Neural cell (in vitro differentiated cells): ENCODE results near the gene CEP120. TPM values are rescaled to one million over a fixed set of nuclear protein-coding genes. Genes with fewer than 3 reads are reported as not detected.
"Not testable (repeated sequence)": the region's sequence is repeated elsewhere in the genome, so short reads cannot be mapped to it uniquely, and the experiment has no call there.

Experiments used
- H2AFZ ChIP-seq: fragments of 200-600, 300-800 bp; sonication (generic), shearing (Covaris generic); 2 replicates; pipeline ENCODE4 v1.6.0; 2014; ENCODE audit warnings: low read depth, mild to moderate bottlenecking, antibody characterized with exemption, low read length, moderate library complexity
- H3F3A ChIP-seq: fragments of 200-600 bp; shearing (Covaris generic); 2 replicates; pipeline ENCODE4 v1.6.1; 2016; ENCODE audit warnings: mild to moderate bottlenecking, moderate library complexity, mixed read lengths, antibody characterized with exemption, low read length; ENCODE audit not compliant: insufficient read depth, poor library complexity, severe bottlenecking
- H3K27ac ChIP-seq: fragments of 200-600, 300-800 bp; sonication (generic), shearing (Covaris generic); 2 replicates; pipeline ENCODE4 v1.5.1; 2014; ENCODE audit warnings: mild to moderate bottlenecking, low read length, moderate library complexity
- H3K27me3 ChIP-seq: fragments of 300-800, 200-600 bp; sonication (generic), shearing (Covaris generic); 2 replicates; pipeline ENCODE4 v1.6.0; 2014; ENCODE audit warnings: mild to moderate bottlenecking, low read depth, low read length, moderate library complexity; ENCODE audit not compliant: insufficient read depth
- H3K36me3 ChIP-seq: fragments of 300-800, 200-600 bp; sonication (generic), shearing (Covaris generic); 2 replicates; pipeline ENCODE4 v1.5.1; 2014; ENCODE audit warnings: mild to moderate bottlenecking, antibody characterized with exemption, low read length, moderate library complexity; ENCODE audit not compliant: insufficient read depth
- H3K4me2 ChIP-seq: fragments of 300-800, 200-600 bp; sonication (generic), shearing (Covaris generic); 2 replicates; pipeline ENCODE4 v1.6.0; 2014; ENCODE audit warnings: mild to moderate bottlenecking, low read length
- H3K4me3 ChIP-seq: fragments of 300-800, 200-600 bp; sonication (generic), shearing (Covaris generic); 2 replicates; pipeline ENCODE4 v1.5.1; 2014; ENCODE audit warnings: mild to moderate bottlenecking, low read length, moderate library complexity
- H3K79me2 ChIP-seq: fragments of 200-600 bp; shearing (Covaris generic); replicated peaks from 2 replicates; pipeline ENCODE4 v1.6.0; 2014; ENCODE audit warnings: mild to moderate bottlenecking, low read length, moderate library complexity; ENCODE audit not compliant: insufficient read depth
- H3K9ac ChIP-seq: fragments of 300-800, 200-600 bp; sonication (generic), shearing (Covaris generic); 2 replicates; pipeline ENCODE4 v1.6.1; 2016; ENCODE audit warnings: mild to moderate bottlenecking, low read length, mixed read lengths
- H3K9me2 ChIP-seq: fragments of 200-600 bp; shearing (Covaris generic); 2 replicates; pipeline ENCODE4 v1.6.1; 2016; ENCODE audit warnings: mild to moderate bottlenecking, low read length, mixed read lengths; ENCODE audit not compliant: insufficient read depth
- H3K9me3 ChIP-seq: fragments of 200-600, 300-800 bp; sonication (generic), shearing (Covaris generic); 2 replicates; pipeline ENCODE4 v1.6.1; 2016; ENCODE audit warnings: mild to moderate bottlenecking, mixed run types, low read length, moderate library complexity, mixed read lengths
- H4K20me1 ChIP-seq: fragments of 200-600 bp; shearing (Covaris generic); 2 replicates; pipeline ENCODE4 v1.6.1; 2016; ENCODE audit warnings: mild to moderate bottlenecking, mixed run types; ENCODE audit not compliant: insufficient read depth
- CTCF ChIP-seq: fragments of 450-650 bp; IDR thresholded peaks from 2 replicates; pipeline ENCODE4 v1.5.1; 2014; ENCODE audit warnings: antibody characterized with exemption, mild to moderate bottlenecking, moderate library complexity; ENCODE audit not compliant: poor library complexity, severe bottlenecking
- EP300 ChIP-seq: fragments of 450-650 bp; conservative IDR thresholded peaks from 2 replicates; pipeline ENCODE4 v1.6.1; 2014; ENCODE audit warnings: antibody characterized with exemption, mild to moderate bottlenecking, moderate library complexity; ENCODE audit not compliant: poor library complexity, severe bottlenecking
- EZH2 ChIP-seq: fragments of 200-600, 300-800 bp; shearing (Covaris generic), sonication (generic); IDR thresholded peaks from 2 replicates; pipeline ENCODE4 v1.6.1; 2014; ENCODE audit warnings: antibody characterized with exemption, low read length, borderline replicate concordance, mild to moderate bottlenecking; ENCODE audit not compliant: insufficient read depth, poor library complexity, severe bottlenecking
- MXI1 ChIP-seq: fragments of 450-650 bp; conservative IDR thresholded peaks from 2 replicates; pipeline ENCODE4 v1.6.1; 2014; ENCODE audit warnings: antibody characterized with exemption, mild to moderate bottlenecking; ENCODE audit not compliant: poor library complexity, severe bottlenecking
- POLR2AphosphoS5 ChIP-seq: IDR thresholded peaks from 2 replicates; pipeline ENCODE4 v1.6.1; 2012
- RAD21 ChIP-seq: fragments of 450-650 bp; conservative IDR thresholded peaks from 2 replicates; pipeline ENCODE4 v1.6.1; 2014; ENCODE audit warnings: antibody characterized with exemption, mild to moderate bottlenecking, moderate library complexity
- REST ChIP-seq: IDR thresholded peaks from 2 replicates; pipeline ENCODE4 v1.6.1; 2012; ENCODE audit warnings: borderline replicate concordance
- SMC3 ChIP-seq: fragments of 450-650 bp; conservative IDR thresholded peaks from 2 replicates; pipeline ENCODE4 v1.6.1; 2014; ENCODE audit warnings: antibody characterized with exemption, mild to moderate bottlenecking, moderate library complexity; ENCODE audit not compliant: poor library complexity
- TAF1 ChIP-seq: IDR thresholded peaks from 2 replicates; pipeline ENCODE4 v1.6.1; 2012; ENCODE audit warnings: low read depth
- polyA plus RNA-seq: library from polyadenylated mRNA; depleted of rRNA; stranded (reverse); fragments of >200 nt; gene quantifications from 2 replicates; pipeline ENCODE4 v1.2.3, GENCODE V29; 2014

The CEP120 gene
- polyA plus RNA-seq, 1 donor from 2014 or later: 33.2 TPM

- TF ChIP-seq CTCF: no peak
- no peak for TF ChIP-seq MXI1
- no peak for TF ChIP-seq RAD21
These were observed 82.3 kb downstream of the CEP120 start (continued) for GRCh38 chr5:123340928-123341327.

GRCh38 chr5:123308377-123308776, 114.8 kb downstream of the CEP120 start:
- H3K9me2 ChIP-seq, H3K9me3 ChIP-seq, H3K79me2 ChIP-seq: not testable (repeated sequence)

GRCh38 chr5:123305751-123306150, 117.5 kb downstream of the CEP120 start:
- no peak for TF ChIP-seq EP300
- TF ChIP-seq EZH2: no peak
- no peak for TF ChIP-seq SMC3
- no peak for TF ChIP-seq REST
- TF ChIP-seq TAF1: no peak
- TF ChIP-seq CTCF: no peak
- no peak for TF ChIP-seq RAD21
- TF ChIP-seq MXI1: no peak
- TF ChIP-seq POLR2AphosphoS5: no peak
- no peaks in the 10 kb centered on the region for H3K36me3 ChIP-seq
- H3K79me2 ChIP-seq: no peaks in the 10 kb centered on the region
- no peak overlapping the region for H3K4me2 ChIP-seq
- H3K4me3 ChIP-seq: no peak overlapping the region
- H3K9ac ChIP-seq: no peak overlapping the region
- no peak overlapping the region for H3K27ac ChIP-seq
- H3K9me3 ChIP-seq: no peaks in the 10 kb centered on the region
- H3F3A ChIP-seq: no peaks in the 10 kb centered on the region
- H4K20me1 ChIP-seq: no peaks in the 10 kb centered on the region
- H3K9me2 ChIP-seq: no peaks in the 10 kb centered on the region
- no peaks in the 10 kb centered on the region for H3K27me3 ChIP-seq
- no peak overlapping the region for H2AFZ ChIP-seq

More at GRCh38 chr5:123308377-123308776, 114.8 kb downstream of the CEP120 start:
- H3K27ac ChIP-seq, H3K36me3 ChIP-seq, H3K9ac ChIP-seq, H3K4me3 ChIP-seq, H3K27me3 ChIP-seq, H2AFZ ChIP-seq, H3F3A ChIP-seq, H3K4me2 ChIP-seq, H4K20me1 ChIP-seq: not testable (repeated sequence)
